Measurements from ENCODE around the gene MIPOL1.
"Not testable (repeated sequence)": the region's sequence is repeated elsewhere in the genome, so short reads cannot be mapped to it uniquely, and the experiment has no call there.

MIPOL1 gene

DNA sequence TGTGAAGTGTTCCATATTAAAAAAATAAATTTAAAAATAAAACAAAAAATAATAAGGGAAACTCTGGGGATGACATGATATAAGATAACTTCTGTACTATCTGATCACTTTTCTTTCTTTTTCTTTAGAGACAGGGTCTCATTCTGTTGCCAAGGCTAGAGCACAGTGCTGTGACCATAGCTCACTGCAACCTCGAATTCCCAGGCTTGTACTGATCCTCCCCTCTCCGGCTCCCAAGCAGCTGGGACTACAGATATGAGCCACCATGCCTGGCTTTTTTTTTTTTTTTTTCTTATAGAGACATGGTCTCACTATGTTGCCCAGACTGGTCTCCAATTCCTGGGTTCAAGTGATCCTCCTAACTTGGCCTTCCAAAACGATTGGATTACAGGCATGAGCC, 10.4 kb upstream of the MIPOL1 start:
- no peak for DNase-seq (ENCODE audit: low spot score)

DNA sequence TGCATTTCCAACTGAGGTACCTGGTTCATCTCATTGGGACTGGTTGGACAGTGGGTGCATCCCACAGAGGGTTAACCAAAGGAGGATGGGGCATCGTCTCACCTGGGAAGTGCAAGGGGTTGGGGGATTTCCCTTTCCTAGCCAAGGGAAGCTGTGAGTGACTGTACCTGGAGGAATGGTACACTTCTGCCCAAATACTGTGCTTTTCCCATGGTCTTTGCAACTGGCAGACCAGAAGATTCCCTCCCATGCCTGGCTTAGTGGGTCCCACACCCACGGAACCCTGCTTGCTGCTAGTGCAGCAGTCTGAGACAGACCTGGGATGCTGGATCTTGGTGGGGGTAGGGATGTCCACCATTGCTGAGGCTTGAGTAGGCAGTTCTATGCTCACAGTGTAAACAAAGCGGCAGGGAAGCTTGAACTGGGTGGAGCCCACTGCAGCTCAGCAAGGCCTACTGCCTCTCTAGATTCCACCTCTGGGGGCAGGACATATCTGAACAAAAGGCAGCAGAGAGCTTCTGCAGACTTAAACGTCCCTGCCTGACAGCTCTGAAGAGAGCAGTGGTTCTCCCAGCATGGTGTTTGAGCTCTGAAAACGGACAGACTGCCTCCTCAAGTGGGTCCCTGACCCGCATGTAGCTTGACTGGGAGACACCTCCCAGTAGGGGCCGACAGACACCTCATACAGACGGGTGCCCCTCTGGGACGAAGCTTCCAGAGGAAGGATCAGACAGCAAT, 9.7 kb upstream of the MIPOL1 start:
- not testable (repeated sequence) for DNase-seq (ENCODE audit: low spot score)

DNA sequence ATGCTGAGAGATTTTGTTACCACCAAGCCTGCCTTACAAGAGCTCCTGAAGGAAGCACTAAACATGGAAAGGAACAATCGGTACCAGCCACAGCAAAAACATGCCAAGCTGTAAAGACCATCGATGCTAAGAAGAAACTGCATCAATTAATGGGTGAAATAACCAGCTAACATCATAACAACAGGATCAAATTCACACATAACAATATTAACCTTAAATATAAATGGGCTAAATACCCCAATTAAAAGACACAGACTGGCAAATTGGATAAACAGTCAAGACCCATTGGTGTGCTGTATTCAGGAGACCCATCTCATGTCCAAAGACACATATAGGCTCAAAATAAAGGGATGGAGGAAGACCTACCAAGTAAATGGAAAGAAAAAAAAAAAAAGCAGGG, 8.0 kb upstream of the MIPOL1 start:
- not testable (repeated sequence) for DNase-seq (ENCODE audit: low spot score)

DNA sequence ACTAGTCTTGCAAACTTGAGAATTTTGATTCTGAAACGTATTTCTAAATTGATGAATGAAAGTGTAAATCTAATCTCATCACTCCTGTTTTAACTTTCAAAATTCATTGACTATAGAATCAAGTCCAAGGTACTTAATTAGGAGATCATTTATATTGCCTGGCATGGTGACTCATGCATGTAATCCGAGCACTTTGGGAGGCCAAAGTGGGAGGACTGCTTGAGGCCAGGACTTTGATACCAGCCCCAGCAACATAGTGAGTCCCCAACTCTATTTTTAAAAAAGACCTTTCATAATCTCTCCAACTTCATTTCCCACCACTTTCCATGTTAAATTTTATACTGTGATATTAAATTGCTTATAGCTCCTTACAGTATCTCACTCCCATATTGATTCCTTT, 3.0 kb upstream of the MIPOL1 start:
- DNase-seq (ENCODE audit: low spot score), result no peak

DNA sequence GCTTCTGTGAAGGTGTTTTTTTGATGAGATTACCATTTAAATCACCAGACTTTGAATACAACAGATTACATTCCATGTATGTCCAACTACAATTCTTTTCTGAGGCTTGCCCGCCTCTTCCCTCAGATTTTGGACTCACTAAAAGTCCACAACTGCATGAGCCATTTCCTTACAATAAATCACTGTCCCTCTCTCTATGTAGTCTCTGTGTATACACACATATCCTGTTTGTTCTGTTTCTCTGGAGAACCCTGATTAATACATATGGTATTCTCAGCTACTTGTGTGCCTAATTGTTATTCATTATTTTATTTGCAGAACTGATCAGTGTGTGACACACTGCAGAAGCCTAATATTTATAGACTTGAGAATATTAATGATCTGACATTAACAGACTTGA, 2.4 kb upstream of the MIPOL1 start:
- no peak for DNase-seq (ENCODE audit: low spot score)

DNA sequence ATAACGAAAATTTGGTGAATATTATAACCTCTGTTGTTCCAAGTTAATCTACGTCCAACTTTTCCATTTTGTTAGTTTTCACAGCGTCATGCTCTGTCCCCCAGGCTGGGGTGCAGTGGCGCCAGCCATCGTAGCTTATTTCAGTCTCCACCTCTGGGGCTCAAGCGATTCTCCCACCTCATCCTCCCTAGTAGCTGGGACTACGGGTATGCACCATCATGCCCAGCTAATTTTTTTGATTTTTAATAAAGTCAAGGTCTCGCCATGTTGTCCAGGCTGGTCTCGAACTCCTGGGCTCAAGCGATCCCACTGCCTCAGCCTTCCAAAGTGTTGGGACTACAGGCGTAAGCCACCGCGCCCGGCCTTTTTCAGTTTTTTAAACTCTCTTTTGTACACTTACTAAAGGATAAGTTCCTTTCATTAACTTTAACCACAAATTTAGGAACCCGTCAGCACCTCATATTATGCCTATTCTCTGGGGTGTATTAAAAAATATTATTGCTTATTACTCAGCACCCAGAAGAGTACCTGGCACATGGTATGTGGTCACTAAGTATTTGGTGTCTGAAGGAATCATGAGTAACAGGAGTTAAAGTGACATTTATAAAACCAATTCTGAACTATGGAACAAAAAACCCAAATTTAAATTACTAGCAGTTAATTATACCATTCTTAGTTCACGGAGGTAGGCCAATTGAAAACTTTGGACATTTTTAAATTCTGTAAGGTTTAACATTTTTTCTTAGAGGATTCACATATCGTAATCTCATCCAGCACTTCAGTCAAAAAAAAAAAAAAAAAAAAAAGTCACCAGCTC, 925 bp upstream of the MIPOL1 start:
- no peak for DNase-seq (ENCODE audit: low spot score)

DNA sequence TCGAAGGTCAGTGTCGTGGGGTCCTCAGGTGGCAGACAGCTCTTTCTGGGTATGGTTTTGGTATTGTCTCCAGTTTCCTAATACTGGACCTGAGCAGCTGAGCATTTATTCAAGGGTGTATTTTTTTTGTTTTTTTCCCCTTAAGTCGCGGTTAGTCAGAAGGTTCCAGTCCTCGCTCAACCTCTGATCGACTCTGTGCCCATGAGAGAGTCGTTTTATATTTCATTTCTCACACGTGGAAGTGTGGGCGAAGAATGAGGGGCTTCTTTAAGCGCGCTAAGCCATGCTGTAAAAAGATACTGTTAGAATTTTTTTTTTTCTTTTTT, 499 bp downstream of the MIPOL1 start:
- DNase-seq (ENCODE audit: low spot score), result no peak

DNA sequence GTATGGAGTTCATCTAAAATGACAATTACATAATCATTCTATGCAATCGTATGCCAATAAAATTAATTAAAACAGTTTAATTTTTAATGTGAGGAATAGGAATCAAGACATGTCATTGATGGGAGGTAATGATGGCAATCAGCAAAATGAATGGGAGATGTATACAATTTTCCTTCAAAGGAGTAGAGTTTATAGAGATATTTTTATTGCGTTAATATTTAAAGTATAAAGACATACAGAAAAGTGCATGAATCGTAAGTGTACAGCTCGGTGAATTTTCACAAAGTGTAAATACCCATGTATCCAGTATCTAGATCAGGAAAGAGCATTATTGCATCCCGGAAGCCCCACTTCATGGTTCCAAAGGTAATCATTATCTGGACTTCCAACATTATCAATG, 1.2 kb downstream of the MIPOL1 start:
- DNase-seq (ENCODE audit: low spot score), result no peak

DNA sequence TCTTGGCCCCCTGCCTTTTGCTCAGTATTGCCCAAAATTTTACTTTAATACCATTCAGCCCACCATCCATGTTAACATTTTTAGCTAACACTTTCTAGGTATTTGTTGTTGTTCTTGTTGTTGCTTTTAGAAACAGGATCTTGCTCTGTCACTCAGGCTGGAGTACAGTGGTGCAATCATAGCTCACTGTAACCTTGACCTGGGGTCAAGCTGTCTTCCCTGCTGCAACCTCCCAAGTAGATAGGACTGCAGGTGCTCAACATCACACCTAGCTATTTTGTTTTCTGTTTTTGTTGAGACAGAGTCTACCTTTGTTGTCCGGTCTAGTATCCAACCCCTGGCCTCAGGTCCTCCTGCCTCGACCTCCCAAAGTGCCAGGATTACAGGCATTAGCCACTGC, 4.0 kb downstream of the MIPOL1 start:
- DNase-seq (ENCODE audit: low spot score), result no peak

DNA sequence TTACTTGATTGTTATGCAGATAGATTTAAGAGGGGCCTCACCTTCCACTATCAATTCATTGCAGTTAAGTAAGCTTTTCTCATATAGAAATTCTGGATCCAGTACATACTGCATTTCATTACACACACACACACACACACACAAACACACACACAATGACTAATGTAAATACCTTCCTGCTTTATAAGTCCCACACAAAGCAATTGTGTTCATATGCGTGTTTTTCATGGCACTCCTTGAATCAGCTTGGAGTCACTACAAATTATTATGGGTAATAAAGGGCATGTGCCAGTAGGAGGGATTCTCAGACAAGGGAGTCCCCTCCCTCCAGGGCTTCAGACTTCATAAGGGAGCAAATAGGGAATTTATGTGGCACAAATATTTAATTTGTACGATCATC, 4.5 kb downstream of the MIPOL1 start:
- DNase-seq (ENCODE audit: low spot score), result no peak

DNA sequence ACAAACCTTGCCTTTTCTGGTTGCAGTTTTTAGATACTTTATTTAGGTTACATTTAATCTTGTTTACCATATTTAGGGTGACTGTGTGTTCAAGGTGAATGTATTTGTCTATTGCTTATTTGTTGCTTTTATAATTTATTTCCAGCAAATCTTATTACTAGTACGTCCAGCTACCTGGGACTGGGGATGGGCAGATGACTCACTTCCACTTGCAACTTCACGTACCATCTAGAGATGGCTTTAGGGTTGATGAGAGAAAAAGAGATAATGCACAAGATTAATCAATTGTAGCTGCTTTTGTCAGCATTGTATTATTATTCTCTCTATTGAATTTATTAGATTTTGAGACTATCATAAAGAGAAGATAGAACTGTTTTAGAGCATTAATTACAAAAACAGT, 5.1 kb downstream of the MIPOL1 start:
- DNase-seq (ENCODE audit: low spot score), result no peak

DNA sequence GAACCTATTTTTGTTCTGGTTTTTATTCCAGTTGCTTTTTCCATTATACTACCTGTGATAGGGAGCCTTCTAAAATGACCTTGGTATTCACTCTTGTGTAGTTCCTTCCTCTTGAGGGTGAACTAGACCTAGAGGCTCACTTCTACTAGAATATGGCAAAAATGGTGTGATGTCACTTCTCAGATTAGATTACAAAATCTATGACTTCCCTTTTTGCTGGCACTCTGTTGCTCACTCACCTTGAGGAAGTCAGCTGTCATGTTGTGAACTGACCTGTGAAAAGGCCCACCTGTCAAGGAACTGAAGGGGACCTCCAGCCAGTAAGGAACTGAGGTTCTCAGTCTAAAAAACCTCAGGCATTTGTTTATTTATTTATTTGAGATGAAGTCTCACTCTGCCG, 5.7 kb downstream of the MIPOL1 start:
- DNase-seq (ENCODE audit: low spot score), result no peak

DNA sequence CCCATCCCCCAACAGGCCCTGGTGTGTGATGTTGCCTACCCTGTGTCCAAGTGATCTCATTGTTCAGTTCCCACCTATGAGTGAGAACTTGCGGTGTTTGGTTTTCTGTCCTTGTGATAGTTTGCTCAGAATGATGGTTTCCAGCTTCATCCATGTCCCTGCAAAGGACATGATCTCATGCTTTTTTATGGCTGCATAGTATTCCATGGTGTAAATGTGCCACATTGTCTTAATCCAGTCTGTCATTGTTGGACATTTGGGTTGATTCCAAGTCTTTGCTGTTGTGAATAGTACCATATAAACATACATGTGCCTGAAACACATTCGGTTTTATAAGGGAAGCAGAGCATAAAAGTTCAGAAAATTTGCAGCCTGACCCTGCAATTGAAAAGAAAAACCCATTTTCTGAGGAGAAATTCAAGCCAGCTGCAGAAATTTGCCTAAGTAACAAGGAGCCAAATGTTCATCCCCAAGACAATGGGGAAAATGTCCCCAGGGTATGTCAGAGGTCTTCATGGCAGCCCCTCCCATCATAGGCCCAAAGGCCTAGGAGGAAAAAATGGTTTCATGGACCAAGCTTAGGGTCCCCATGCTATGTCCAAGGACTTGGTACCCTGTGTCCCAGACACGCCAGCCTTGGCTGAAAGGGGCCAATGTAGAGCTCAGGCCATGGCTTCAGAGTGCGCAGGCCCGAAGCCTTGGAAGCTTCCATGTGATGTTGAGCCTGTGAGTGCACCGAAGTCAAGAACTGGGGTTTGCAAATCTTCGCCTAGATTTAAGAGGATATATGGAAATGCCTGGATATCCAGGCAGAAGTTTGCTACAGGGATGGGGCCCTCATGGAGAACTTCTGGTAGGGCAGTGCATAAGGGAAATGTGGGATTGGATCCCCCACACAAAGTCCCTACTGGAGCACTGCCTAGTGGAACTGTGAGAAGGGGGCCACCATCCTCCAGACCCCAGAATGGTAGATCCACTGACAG, 8.2 kb downstream of the MIPOL1 start:
- not testable (repeated sequence) for DNase-seq (ENCODE audit: low spot score)

DNA sequence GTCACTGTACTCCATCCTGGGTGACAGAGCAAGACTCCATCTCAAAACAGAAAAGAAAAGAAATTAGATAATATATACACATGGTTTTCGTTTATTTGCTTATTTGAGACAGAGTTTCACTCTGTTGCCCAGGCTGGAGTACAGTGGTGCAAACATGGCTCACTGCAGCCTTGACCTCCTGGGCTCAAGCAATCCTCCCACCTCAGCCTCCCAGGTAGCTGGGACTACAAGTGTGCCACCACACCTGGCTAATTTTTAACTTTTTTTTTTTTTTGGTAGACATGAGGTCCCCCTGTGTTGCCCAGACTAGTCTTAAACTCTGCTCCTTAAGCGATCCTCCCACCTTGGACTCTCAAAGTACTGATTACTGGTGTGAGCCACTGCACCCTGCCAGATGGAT, 11.9 kb downstream of the MIPOL1 start:
- DNase-seq (ENCODE audit: low spot score), result not testable (repeated sequence)

DNA sequence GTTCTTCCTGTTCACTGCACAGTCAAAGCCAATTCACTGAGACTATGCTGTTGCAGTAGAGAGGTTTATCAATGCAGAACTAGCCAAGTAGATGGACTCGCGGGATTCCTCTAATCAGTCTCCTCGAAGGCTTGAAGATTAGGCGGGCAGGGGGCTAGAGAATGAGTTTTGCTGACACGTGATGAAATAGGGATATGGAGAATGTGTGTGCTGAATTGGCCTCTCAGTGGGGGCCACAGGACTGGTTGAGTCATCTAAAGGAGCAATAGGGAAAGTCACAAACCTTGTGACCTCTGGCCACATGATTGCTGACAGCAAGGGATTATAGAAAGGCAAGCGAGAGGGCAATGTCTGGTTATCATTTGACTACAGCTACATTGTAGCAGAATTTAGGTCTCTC, 12.7 kb downstream of the MIPOL1 start:
- no peak for DNase-seq (ENCODE audit: low spot score)

DNA sequence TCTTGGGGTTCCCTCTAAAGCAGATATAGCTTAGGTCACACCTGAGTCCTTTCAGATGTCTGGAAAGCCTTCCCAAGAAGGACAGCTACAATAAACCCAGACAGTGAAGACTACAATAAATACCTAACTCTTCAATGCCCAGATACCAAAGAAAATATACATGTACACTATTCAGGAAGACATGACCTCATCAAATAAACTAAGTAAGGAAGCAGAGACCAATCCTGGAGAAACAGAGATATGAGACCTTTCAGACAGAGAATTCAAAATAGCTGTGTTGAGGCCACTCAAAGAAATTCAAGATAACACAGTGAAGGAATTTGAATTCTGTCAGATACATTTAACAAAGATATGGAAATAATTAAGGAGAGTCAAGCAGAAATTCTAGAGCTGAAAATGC, 15.3 kb downstream of the MIPOL1 start:
- no peak for DNase-seq (ENCODE audit: low spot score)

DNA sequence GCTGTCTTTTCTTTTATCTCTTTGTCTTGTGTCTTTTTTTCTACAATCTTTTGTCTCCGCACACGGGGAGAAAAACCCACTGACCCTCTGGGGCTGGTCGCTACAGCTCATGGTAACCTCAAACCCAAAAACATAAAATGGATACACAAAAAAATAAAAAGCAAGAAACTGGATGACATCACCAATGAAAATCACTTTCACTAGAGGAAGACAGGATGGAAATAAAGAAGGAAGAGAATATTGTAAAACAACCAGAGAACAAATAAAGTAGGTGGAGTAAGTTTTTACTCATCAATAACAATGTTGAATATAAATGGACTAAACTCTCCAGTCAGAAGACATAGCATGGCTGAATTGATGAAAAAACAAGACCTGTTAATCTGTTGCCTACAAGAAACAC, 17.6 kb downstream of the MIPOL1 start:
- no peak for DNase-seq (ENCODE audit: low spot score)

DNA sequence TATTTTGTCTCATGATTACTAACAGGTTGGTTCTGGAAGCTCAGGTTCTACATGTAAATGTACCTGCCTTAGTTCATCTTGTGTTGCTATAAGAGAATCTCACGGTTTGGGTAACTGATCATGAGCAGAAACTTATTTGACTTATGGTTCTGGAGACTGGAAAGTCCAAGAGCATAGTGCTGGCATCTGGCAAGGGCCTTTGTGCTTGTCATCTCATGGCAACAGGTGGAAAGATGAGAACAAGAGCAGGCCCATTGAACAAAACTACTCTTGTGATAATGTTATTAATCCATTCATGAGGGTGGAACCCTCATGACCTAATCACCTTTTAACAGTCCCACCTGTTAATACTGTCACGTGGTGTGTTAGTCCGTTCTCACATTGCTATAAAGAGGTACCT, 23.3 kb downstream of the MIPOL1 start:
- DNase-seq (ENCODE audit: low spot score), result no peak

DNA sequence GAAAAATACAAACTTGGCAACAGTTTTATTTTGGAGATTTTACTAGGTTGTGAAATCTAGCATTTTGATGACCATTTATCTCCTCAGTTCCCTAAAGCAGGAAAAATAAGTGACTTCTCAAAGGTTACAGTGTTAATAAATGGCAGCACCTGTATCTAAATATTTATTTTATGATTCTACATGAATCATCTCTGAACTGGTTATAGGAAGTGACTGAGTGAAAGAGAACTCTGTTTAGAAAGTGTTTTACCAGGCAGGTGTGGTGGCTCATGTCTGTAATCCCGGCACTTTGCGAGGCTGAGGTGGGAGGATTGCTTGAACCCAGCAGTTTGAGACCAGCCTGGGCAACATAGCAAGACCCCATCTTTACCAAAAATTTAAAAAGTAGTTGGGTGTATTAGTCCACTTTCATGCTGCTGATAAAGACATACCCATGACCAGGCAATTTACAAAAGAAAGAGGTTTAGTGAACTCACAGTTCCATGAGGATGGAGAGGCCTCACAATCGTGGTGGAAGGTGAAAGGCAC, 26.3 kb downstream of the MIPOL1 start:
- no peak for DNase-seq (ENCODE audit: low spot score)

DNA sequence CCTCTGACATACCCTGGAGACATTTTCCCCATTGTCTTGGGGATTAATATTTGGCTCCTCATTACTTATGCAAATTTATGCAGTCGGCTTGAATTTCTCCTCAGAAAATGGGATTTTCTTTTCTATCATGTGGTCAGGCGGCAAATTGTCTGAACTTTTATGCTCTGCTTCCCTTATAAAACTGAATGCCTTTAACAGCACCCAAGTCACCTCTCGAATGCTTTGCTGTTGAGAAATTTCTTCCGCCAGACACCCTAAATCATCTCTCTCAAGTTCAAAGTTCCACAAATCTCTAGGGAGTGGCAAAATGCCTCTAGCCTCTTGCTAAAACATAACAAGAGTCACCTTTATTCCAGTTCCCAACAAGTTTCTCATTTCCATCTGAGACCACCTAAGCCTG, 27.9 kb downstream of the MIPOL1 start:
- not testable (repeated sequence) for DNase-seq (ENCODE audit: low spot score)

DNA sequence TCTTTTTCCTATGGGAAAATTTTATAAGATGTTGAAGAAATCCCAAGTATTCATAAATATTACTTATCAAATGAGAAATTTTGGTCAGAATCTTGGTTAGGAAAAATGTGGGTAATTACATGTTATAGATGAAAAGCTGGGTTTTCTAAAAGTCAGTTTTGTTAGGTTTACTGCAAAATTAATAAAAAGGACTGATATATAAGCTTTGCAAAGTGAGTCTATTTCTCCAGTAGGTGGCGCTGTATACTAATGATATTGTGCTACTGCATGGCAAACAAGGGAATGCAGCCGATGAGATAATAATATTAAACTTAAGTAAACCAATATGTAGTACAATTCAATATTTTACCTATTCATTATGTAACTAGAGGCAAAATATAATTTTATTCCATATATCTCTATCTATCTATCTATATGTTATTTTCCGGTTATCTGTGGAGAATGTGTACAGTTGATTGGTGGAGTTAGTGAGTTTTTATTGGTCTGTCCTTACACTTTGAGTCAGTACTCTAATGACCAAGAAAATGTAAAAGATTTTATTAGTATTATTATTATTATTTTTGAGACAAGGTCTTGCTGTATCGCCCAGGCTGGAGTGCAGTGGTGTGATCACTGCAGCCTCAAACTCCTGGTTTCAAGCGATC, 32.9 kb downstream of the MIPOL1 start:
- DNase-seq (ENCODE audit: low spot score), result peak; percentile 84
